Measurements from ENCODE around the gene CSMD2. TPM values are rescaled to one million over a fixed set of nuclear protein-coding genes. Genes with fewer than 3 reads are reported as not detected.

CSMD2 gene
- total RNA-seq, 2 experiments from 2014 or later, result not detected

DNA sequence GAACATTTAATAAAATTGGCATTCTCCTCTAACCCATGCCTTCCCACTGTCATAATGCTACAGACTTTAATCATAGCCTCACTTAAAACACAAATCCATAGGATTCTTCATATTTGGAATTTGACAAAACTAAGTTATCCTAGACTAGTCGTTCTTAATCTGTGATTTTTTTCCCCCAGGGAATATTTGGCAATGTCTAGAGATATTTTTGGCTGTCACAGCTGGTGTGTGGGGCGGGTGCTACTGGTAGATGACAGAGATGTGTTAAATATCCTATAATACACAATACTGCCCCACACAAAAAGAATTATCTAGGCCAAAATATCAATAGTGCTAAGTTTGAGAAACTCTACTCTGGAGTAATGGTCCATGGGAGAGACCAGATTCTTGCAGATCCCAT is 396.9 kb downstream of the CSMD2 start:
- POLR2A ChIA-PET, result no interaction called here
- no TSS peak for BruUV-seq (replicated peaks)
- no peaks in the 10 kb centered on the region for H3K36me3 ChIP-seq (ENCODE audit: insufficient read depth, low read length)
- H2AFZ ChIP-seq (ENCODE audit: low read length), result no peak overlapping the region
- H3K4me1 ChIP-seq (ENCODE audit: insufficient read depth, low read length, poor library complexity, severe bottlenecking), result no peaks in the 10 kb centered on the region
- intact Hi-C loops (cut with micrococcal nuclease; ENCODE audit: unreplicated experiment), result no loop called here
- TF ChIP-seq, protein P1, sequence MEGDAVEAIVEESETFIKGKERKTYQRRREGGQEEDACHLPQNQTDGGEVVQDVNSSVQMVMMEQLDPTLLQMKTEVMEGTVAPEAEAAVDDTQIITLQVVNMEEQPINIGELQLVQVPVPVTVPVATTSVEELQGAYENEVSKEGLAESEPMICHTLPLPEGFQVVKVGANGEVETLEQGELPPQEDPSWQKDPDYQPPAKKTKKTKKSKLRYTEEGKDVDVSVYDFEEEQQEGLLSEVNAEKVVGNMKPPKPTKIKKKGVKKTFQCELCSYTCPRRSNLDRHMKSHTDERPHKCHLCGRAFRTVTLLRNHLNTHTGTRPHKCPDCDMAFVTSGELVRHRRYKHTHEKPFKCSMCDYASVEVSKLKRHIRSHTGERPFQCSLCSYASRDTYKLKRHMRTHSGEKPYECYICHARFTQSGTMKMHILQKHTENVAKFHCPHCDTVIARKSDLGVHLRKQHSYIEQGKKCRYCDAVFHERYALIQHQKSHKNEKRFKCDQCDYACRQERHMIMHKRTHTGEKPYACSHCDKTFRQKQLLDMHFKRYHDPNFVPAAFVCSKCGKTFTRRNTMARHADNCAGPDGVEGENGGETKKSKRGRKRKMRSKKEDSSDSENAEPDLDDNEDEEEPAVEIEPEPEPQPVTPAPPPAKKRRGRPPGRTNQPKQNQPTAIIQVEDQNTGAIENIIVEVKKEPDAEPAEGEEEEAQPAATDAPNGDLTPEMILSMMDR (conservative IDR thresholded peaks at IDR 0.05; ENCODE audit: low read length), result no peak
- TF ChIP-seq EZH2phosphoT487 (IDR thresholded peaks at IDR 0.05; ENCODE audit: borderline replicate concordance, low read depth, low read length), result no peak
- H3K27ac ChIP-seq (ENCODE audit: low read depth, low read length, poor library complexity, severe bottlenecking), result no peak overlapping the region
- no peak overlapping the region for H3K4me3 ChIP-seq (ENCODE audit: low read depth, low read length, poor library complexity, severe bottlenecking)
- H3K4me2 ChIP-seq (ENCODE audit: low read length), result no peak overlapping the region
- no peaks in the 10 kb centered on the region for H3K79me2 ChIP-seq (ENCODE audit: insufficient read depth, low read depth, low read length)
- no peak for DNase-seq (ENCODE audit: low spot score)
- no peaks in the 10 kb centered on the region for H4K20me1 ChIP-seq (ENCODE audit: insufficient read depth, low read length)
- H3K9me3 ChIP-seq (ENCODE audit: low read length), result no peaks in the 10 kb centered on the region
- H3K9me2 ChIP-seq (ENCODE audit: insufficient read depth, low read length), result no peaks in the 10 kb centered on the region
- CTCF ChIA-PET (ENCODE audit: unreplicated experiment), result no interaction called here

DNA sequence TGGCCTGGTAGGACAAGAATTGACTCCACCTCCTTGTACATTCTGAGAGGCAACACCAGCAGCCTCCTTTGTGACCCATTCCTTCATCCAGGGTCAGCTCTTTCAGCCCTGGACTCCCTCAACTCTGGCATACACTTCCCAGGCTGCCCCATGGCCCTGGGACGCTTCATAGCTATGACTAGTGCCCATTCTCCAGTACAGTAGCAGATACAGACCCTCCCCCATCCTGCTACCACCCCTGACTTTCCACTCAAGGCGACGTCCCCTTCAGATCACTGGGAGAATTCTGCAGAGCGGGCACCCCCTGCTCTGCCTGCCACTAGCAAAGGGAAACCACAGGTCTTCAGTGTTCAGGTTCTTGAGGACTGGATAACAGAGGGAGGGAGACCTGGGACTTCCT is 400.9 kb downstream of the CSMD2 start:
- Histone ChIP-seq H3K4me2 (ENCODE audit: low read length) (no peak overlapping the region), H3K9me3 (ENCODE audit: low read length) (no peaks in the 10 kb centered on the region), H3K36me3 (ENCODE audit: insufficient read depth, low read length) (no peaks in the 10 kb centered on the region), H2AFZ (ENCODE audit: low read length) (no peak overlapping the region), H3K4me1 (ENCODE audit: insufficient read depth, low read length, poor library complexity, severe bottlenecking) (no peaks in the 10 kb centered on the region), H4K20me1 (ENCODE audit: insufficient read depth, low read length) (no peaks in the 10 kb centered on the region), H3K79me2 (ENCODE audit: insufficient read depth, low read depth, low read length) (no peaks in the 10 kb centered on the region), H3K9me2 (ENCODE audit: insufficient read depth, low read length) (no peaks in the 10 kb centered on the region), H3K27ac (ENCODE audit: low read depth, low read length, poor library complexity, severe bottlenecking) (no peak overlapping the region), H3K4me3 (ENCODE audit: low read depth, low read length, poor library complexity, severe bottlenecking) (no peak overlapping the region)
- BruUV-seq (replicated peaks), result no TSS peak
- intact Hi-C loops (cut with micrococcal nuclease; ENCODE audit: unreplicated experiment), result no loop called here
- ChIA-PET POLR2A (no interaction called here), CTCF (ENCODE audit: unreplicated experiment) (no interaction called here)
- no peak for DNase-seq (ENCODE audit: low spot score)
- TF ChIP-seq, protein P1 (conservative IDR thresholded peaks at IDR 0.05; ENCODE audit: low read length), result no peak
- TF ChIP-seq EZH2phosphoT487 (IDR thresholded peaks at IDR 0.05; ENCODE audit: borderline replicate concordance, low read depth, low read length), result no peak

DNA sequence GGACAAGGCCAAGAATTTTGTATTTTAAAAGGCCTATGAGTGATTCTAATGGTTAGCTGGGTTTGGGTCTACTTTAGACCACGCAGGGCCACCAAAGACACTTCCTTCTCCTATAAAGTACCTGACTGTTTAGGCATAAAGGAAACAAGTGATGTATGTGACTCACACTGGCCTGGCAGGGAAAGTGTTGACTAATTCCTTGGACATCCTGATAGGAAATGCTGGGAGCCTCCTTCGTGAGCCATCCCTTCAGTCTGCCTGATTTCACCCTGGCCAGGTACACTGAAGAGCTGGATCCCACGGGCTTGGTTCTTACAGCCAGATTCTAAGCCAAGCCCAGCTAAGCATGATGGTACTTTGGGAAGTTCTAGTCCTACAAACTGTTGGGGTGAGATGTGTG is 401.6 kb downstream of the CSMD2 start:
- H3K9me3 ChIP-seq (ENCODE audit: low read length), result no peaks in the 10 kb centered on the region
- no peaks in the 10 kb centered on the region for H3K4me1 ChIP-seq (ENCODE audit: insufficient read depth, low read length, poor library complexity, severe bottlenecking)
- POLR2A ChIA-PET, result no interaction called here
- H3K4me3 ChIP-seq (ENCODE audit: low read depth, low read length, poor library complexity, severe bottlenecking), result no peak overlapping the region
- no peaks in the 10 kb centered on the region for H3K36me3 ChIP-seq (ENCODE audit: insufficient read depth, low read length)
- DNase-seq (ENCODE audit: low spot score), result no peak
- no peaks in the 10 kb centered on the region for H4K20me1 ChIP-seq (ENCODE audit: insufficient read depth, low read length)
- TF ChIP-seq, protein P1 (conservative IDR thresholded peaks at IDR 0.05; ENCODE audit: low read length), result no peak
- intact Hi-C loops (cut with micrococcal nuclease; ENCODE audit: unreplicated experiment), result no loop called here
- no TSS peak for BruUV-seq (replicated peaks)
- no peaks in the 10 kb centered on the region for H3K79me2 ChIP-seq (ENCODE audit: insufficient read depth, low read depth, low read length)
- no peak overlapping the region for H3K27ac ChIP-seq (ENCODE audit: low read depth, low read length, poor library complexity, severe bottlenecking)
- H2AFZ ChIP-seq (ENCODE audit: low read length), result no peak overlapping the region
- H3K9me2 ChIP-seq (ENCODE audit: insufficient read depth, low read length), result no peaks in the 10 kb centered on the region
- no peak overlapping the region for H3K4me2 ChIP-seq (ENCODE audit: low read length)
- CTCF ChIA-PET (ENCODE audit: unreplicated experiment), result no interaction called here
